Activated naive CD8-positive, alpha-beta T cell treated with anti-CD3 and anti-CD28 coated beads for 36 hours (primary cell): ENCODE results near the gene PNPLA7. TPM values are rescaled to one million over a fixed set of nuclear protein-coding genes. Genes with fewer than 3 reads are reported as not detected.
"Not testable (repeated sequence)": the region's sequence is repeated elsewhere in the genome, so short reads cannot be mapped to it uniquely, and the experiment has no call there.

Experiments
- DNase-seq: peaks from one replicate; pipeline ENCODE4 v3.0.0; 2021
- H3K27ac Mint-ChIP-seq: one replicate; pipeline ENCODE4 v1.8.0; 2022; ENCODE audit warnings: mild to moderate bottlenecking, moderate library complexity, mixed read lengths
- H3K27me3 Mint-ChIP-seq: one replicate; pipeline ENCODE4 v1.8.0; 2022; ENCODE audit warnings: mild to moderate bottlenecking, mixed read lengths
- H3K36me3 Mint-ChIP-seq: one replicate; pipeline ENCODE4 v1.8.0; 2021; ENCODE audit warnings: mild to moderate bottlenecking, mixed read lengths
- H3K4me1 Mint-ChIP-seq: one replicate; pipeline ENCODE4 v1.8.0; 2021; ENCODE audit warnings: mixed read lengths
- H3K4me3 Mint-ChIP-seq: one replicate; pipeline ENCODE4 v1.8.0; 2022; ENCODE audit warnings: mild to moderate bottlenecking, moderate library complexity, mixed read lengths
- H3K9me3 Mint-ChIP-seq: one replicate; pipeline ENCODE4 v1.8.0; 2022; ENCODE audit warnings: mixed read lengths
- total RNA-seq, 2 experiments: library from RNA; stranded (reverse); gene quantifications; one replicate each; pipeline ENCODE4 v1.2.3, GENCODE V29; 2021

PNPLA7 gene
- total RNA-seq, 2 experiments from 2014 or later = 2.5 to 2.9 TPM

DNA sequence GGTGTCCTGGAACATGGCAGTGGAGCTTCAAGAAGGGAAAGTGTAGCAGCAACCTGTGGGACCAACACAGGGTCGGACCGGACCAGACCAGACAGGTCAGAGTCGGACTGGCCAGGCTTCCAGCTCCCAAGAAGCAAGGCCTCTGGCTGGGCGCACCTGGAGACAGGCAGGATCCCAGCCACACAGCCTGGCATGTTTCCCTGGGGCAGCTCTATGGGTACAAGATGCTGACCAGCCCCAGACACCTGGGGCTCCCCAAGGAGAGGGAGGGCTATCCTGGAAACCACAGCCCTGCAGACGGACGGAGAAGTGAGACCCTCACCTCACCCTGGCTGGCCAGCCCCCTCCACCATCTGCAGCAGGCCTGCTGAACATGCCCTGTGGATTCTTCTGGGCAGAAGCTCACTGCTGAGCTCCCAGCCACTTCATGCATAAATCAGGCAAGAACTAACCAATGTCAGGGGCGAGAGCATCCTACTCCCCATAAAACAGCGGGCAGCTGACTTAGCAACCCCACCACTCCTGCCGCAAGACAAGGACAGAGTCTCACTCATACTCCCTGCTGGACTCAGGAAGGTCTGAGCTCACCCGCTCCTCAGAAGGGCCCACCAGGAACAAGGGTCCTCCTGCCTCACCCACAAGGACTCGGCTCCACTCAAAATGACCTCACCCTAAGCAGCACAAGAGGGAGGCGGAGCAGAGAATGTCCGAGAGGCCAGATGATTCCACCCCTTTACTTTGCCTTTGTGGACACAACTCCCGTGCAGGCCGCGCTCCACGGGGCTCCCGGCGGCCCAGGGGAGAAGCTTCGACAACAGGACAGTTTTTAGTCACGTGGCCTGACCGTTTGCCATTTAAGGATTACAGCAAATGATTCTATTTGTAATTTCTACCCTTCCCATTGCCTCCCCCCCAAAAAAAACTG is 31.4 kb upstream of the PNPLA7 start:
- no peak overlapping the region for H3K27ac Mint-ChIP-seq
- peaks cover 10% of the 10 kb centered on the region for H3K36me3 Mint-ChIP-seq
- DNase-seq = no peak
- no peak overlapping the region for H3K4me3 Mint-ChIP-seq
- H3K27me3 Mint-ChIP-seq = no peaks in the 10 kb centered on the region
- H3K4me1 Mint-ChIP-seq = peaks cover 12% of the 10 kb centered on the region
- no peaks in the 10 kb centered on the region for H3K9me3 Mint-ChIP-seq

DNA sequence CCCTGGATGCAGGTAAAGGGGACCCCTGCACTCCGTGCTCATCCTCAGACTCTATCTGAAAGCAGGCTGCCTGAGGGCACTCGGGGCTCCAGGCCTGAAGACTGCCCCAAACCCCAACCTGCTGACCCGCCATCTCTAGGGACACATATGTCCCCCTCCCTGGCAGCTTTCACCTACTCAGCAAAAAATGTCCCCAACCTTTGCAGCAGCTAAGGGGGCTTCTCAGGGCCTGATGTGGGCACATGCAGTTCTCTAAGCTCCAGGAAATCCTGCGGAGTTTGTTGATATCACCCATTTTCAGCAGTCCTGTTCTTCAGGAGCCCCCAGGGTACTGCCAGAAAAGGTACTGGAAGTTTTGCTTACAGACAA is 30.7 kb upstream of the PNPLA7 start:
- Mint-ChIP-seq H3K27me3 (no peaks in the 10 kb centered on the region), H3K36me3 (peaks cover 6% of the 10 kb centered on the region), H3K4me1 (peaks cover 19% of the 10 kb centered on the region), H3K27ac (no peak overlapping the region), H3K9me3 (no peaks in the 10 kb centered on the region), H3K4me3 (no peak overlapping the region)
- no peak for DNase-seq

DNA sequence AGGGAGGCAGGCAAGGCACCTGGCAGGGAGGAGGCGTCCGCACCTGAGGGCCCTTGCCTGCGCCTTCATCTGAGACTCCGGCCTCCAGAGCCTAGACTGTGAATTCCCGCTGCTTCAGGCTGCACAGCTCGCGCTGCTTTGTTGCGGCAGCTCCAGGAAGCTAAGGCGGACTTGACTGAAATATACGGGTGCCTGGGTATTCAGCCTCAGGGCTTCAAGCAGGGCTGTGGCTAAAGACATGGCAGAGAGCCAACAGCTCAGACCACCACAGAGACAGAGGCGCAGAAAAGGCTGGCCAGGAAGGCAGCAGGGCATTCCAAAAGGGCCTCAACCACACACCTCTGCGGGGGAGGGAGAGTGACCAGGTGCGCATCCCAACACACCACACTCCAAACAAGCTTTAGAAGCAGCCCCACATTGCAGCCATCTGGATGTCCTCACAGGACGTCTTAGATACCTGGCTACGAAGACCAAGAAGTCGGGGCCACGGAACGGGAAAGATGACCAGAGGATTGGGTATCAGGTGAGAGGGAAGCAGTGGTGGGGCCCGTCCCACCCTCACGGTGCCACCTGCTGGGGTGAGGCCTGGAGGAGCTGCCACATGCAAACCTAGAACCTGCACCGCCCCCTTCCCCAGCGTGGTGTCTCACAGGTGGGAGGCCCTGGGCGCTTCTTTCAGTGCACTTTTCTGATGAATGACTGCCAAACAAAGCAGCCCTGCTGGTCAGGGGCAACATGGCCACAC is 30.2 kb upstream of the PNPLA7 start:
- peaks cover 12% of the 10 kb centered on the region for H3K36me3 Mint-ChIP-seq
- H3K9me3 Mint-ChIP-seq = no peaks in the 10 kb centered on the region
- peaks cover 24% of the 10 kb centered on the region for H3K4me1 Mint-ChIP-seq
- no peak overlapping the region for H3K27ac Mint-ChIP-seq
- H3K27me3 Mint-ChIP-seq = no peaks in the 10 kb centered on the region
- DNase-seq = no peak
- no peak overlapping the region for H3K4me3 Mint-ChIP-seq

DNA sequence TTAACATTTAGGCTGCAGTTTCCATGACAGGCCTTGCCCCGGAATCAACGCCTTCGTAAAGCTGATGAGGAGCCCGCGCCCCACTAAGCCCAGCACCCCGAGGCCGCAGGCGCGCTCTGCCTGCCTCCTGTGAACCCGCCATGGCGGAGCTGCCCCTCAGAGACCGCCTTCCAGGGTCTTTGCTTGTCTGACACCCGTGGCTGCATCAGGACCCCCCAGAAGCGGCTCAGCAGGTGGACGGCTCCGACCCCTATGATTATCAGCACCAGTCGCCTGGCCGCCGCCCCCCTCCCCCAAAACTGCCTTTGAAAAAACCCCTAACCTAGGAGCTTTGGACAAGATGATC is 29.0 kb upstream of the PNPLA7 start:
- peak overlapping the region; percentile 67 for H3K27ac Mint-ChIP-seq
- H3K27me3 Mint-ChIP-seq = no peaks in the 10 kb centered on the region
- H3K9me3 Mint-ChIP-seq = no peaks in the 10 kb centered on the region
- peaks cover 26% of the 10 kb centered on the region for H3K4me1 Mint-ChIP-seq
- H3K36me3 Mint-ChIP-seq = peaks cover 11% of the 10 kb centered on the region
- no peak for DNase-seq
- H3K4me3 Mint-ChIP-seq = peak overlapping the region; percentile 87

DNA sequence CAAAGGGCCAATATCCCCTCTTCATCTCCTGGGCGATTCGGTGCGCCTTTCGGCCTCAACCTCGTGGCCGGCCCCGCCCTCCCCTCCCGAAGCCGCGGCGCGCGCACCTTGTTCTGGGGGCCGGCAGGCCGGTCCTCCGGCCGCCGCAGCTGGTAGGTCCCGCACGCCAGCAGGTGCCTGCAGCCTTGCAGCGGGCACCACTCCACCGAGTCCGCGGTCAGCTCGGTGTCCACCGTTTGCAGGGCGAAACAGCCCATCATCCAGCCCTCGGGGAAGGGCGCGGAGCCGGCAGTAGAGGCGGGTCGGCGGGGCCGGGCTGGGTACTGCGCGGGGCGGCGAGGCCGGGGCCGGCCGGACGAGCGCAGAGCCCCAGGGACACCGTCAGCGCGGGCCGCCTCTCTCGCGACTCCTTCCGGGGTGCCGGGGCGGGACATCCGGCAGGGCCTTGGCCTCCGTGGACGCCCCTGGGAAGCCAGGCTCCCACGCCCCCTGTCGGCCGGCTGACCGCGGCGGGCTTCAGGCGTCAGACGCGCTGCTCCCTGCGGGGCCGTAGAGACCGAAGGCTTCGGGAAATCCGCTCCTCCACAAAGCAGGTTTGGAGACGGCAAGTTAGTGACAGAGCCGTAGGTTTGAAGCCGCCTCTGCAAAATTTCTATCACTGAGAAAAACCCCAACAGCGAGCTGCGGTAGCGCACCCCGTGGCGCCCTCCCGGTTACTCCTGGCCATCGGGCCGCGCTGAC is 28.5 kb upstream of the PNPLA7 start, which contains the start of gene DPH7:
Gene DPH7, minus strand, starts transcription at position 408 of the 741 bp plus-strand sequence. Its CDS starts 148 bp downstream, at position 260.
- H3K9me3 Mint-ChIP-seq = no peaks in the 10 kb centered on the region
- H3K4me3 Mint-ChIP-seq = peak within 1 kb of the TSS; percentile 87
- DNase-seq = peak; percentile 97
- peaks cover 15% of the 10 kb centered on the region for H3K36me3 Mint-ChIP-seq
- H3K27me3 Mint-ChIP-seq = no peaks in the 10 kb centered on the region
- peak within 1 kb of the TSS; percentile 74 for H3K27ac Mint-ChIP-seq
- H3K4me1 Mint-ChIP-seq = peaks cover 26% of the 10 kb centered on the region

DNA sequence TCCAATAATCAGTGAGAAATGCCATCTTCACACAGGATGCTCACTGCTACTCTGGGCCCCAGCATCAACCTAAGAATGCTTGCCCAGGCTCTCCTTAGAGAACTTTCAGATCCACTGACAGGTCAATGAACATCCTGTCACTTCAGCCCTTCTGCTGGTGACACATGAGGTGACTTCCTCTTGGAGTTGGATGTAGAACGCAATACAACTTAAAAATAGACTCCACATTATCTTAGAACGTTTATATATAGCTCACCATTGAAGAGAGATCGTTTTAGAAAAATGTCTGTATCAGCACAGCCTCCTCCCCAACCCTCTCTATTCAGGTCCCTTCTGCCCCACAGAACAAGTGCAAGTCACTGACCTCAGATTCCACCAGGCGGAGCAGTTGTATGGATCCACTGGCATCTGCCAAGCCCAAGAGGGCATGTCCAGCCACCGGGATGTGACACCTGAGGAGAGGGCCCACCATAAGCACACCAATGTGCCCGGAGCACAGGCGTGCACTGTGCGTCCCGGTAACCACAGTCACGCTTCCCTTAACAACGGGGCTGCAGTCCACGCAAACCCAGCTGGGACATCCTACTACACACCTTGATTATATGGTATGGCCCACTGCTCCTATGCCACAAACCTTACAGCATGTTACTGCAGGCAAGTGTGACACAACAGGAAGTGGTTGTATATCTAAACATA is 25.7 kb upstream of the PNPLA7 start:
- Mint-ChIP-seq H3K27ac (peak overlapping the region; percentile 15), H3K27me3 (no peaks in the 10 kb centered on the region), H3K36me3 (peaks cover 25% of the 10 kb centered on the region), H3K4me3 (peak overlapping the region; percentile 40), H3K9me3 (no peaks in the 10 kb centered on the region), H3K4me1 (peaks cover 26% of the 10 kb centered on the region)
- no peak for DNase-seq

DNA sequence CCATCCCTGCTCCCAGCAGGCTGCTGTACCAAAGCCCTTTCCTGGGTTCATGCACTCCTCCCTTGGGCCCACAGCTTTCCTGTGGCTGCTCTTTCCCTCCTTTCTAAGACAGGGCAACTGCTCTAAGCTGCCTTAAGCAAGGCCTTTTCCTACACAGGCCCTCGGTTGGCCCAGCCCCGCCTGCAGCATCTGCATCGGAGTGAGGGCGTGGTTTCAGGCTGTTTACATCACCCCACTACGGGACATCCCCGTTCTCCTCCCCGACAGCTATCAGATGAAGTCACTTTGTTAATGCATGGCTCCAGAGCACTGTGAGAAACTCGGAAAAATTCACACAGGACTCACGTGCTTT is 25.1 kb upstream of the PNPLA7 start:
- Mint-ChIP-seq H3K9me3 (no peaks in the 10 kb centered on the region), H3K4me3 (no peak overlapping the region), H3K4me1 (peaks cover 26% of the 10 kb centered on the region), H3K27me3 (no peaks in the 10 kb centered on the region), H3K36me3 (peaks cover 30% of the 10 kb centered on the region), H3K27ac (peak overlapping the region; percentile 15)
- DNase-seq = no peak

DNA sequence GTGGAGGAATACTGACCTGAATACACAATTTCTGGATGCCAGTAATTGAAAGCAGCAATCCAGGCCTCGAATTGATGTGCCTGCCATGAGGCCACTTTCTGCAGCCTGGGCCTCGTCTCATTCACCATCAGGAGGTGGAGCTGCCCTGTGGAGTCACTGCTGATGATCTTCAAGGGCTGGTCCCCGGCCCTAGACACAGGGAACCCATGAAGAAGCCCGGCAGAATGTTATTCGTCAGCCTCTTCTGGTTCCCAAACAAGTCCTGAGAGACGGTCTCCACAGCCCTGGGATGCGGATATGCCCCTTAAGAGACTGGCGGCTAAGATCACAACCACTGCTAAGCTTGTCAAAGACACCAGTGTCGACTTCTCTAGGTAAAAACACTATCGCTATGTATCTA is 24.0 kb upstream of the PNPLA7 start:
- H3K4me1 Mint-ChIP-seq = peaks cover 26% of the 10 kb centered on the region
- H3K36me3 Mint-ChIP-seq = peaks cover 34% of the 10 kb centered on the region
- no peaks in the 10 kb centered on the region for H3K9me3 Mint-ChIP-seq
- H3K27ac Mint-ChIP-seq = no peak overlapping the region
- no peak overlapping the region for H3K4me3 Mint-ChIP-seq
- no peaks in the 10 kb centered on the region for H3K27me3 Mint-ChIP-seq
- DNase-seq = no peak

DNA sequence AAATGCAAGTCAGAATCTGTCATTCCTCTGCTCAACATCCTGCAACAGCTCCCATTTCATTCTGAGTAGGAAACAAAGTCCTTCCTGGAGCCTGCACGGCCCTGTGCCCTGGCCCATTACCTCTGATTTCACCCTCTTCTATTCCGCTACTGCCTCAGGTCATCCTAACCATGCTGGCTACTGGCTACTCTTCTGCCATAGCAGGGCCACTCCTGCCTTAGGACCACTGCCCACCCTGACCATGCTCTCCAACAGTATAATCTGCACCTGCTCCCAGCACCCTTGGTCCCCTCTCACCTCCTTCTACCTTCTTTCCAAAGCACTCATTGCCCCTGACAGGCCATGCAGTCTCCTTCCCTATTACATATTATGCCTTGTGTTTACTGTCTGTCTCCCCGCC is 20.4 kb upstream of the PNPLA7 start:
- Mint-ChIP-seq H3K36me3 (peaks cover 26% of the 10 kb centered on the region), H3K27me3 (no peaks in the 10 kb centered on the region), H3K27ac (no peak overlapping the region), H3K4me3 (no peak overlapping the region), H3K4me1 (peaks cover 4% of the 10 kb centered on the region), H3K9me3 (no peaks in the 10 kb centered on the region)
- no peak for DNase-seq

DNA sequence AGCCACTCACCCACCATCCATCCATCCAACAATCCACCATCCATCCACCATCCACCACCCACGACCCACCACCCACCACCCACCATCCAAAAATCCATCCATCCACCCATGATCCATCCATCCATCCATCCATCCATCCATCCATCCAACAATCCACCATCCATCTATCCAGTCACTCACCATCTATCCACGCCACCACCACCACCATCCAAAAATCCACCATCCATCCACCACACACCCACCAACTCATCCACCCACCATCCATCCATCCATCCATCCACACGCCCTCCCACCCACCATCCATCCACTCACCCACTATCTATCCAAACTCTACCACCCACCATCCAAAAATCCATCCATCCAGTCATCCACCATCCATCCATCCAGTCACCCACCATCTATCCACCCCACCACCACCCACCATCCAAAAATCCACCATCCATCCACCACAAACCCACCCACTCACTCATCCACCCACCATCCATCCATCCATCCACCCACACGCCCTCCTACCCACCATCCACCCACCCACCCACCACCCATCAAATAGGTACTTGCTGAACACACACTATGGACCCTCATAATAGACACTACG is 19.5 kb upstream of the PNPLA7 start:
- H3K27ac Mint-ChIP-seq = peak overlapping the region; percentile 39
- peaks cover 23% of the 10 kb centered on the region for H3K36me3 Mint-ChIP-seq
- no peaks in the 10 kb centered on the region for H3K9me3 Mint-ChIP-seq
- no peak overlapping the region for H3K4me3 Mint-ChIP-seq
- H3K27me3 Mint-ChIP-seq = no peaks in the 10 kb centered on the region
- DNase-seq = no peak
- H3K4me1 Mint-ChIP-seq = no peaks in the 10 kb centered on the region

DNA sequence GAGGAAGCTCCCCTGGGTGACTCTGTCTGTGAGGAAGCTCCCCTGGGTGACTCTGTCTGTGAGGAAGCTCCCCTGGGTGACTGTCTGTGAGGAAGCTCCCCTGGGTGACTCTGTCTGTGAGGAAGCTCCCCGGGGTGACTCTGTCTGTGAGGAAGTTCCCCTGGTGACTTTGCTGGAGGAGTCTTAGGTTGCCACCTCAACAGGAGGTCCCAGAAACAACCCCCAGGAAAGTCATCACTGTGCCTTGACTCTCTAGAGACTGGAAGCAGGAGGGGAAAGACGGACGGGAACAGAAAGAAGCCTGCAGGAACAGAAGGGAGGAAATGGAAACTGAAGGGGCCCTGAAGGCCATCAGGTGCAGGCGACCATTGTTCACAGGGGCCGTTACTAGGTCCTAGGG is 18.2 kb upstream of the PNPLA7 start:
- DNase-seq, H3K27me3 Mint-ChIP-seq, H3K4me1 Mint-ChIP-seq, H3K4me3 Mint-ChIP-seq, H3K9me3 Mint-ChIP-seq: not testable (repeated sequence)
- Mint-ChIP-seq H3K36me3 (peaks cover 26% of the 10 kb centered on the region), H3K27ac (peak overlapping the region; percentile 46)

DNA sequence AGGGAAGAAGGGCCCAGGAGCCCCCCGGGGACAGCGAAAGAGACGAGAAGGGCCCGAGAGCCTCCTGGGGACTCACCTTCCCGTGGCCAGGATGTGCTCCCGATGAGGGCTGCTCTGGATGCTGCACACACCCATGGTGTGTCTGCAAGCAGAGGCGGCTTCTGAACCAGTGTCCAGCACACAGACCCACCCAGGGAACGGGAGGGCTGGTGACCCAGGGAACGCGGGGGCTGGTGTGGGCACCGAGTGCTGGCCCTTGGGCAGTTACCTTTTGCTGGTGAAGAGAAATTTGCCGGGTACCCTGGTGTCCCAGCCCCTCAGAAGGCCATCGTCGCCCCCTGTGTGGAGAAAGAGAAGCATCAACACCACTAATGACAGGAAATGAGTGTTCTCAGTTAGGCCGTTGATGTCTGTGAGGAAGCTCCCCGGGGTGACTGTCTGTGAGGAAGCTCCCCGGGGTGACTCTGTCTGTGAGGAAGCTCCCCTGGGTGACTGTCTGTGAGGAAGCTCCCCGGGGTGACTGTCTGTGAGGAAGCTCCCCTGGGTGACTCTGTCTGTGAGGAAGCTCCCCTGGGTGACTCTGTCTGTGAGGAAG is 14.7 kb upstream of the PNPLA7 start:
- H3K27ac Mint-ChIP-seq = no peak overlapping the region

DNA sequence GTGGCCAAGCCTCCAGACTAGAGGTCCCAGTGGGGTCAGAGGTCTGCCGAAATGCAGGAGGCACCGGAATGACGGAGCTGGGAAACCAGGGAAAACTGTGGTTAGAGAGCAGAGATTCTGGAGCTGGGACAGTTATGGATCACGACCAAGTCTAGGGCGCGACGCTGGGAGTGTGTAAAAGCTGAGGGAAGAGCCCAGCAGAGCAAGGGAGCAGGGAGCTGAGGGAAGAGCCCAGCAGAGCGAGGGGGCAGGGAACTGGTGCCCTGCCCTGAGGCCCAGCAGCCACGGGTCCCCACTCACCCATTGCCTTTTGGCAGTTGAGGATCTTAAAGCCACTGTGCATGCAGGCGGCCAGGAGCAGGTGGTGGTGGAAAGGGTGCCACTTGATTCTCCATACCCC is 13.9 kb upstream of the PNPLA7 start:
- H3K9me3 Mint-ChIP-seq = no peaks in the 10 kb centered on the region
- no peak overlapping the region for H3K4me3 Mint-ChIP-seq
- no peak overlapping the region for H3K27ac Mint-ChIP-seq
- DNase-seq = no peak
- H3K36me3 Mint-ChIP-seq = peaks cover 23% of the 10 kb centered on the region
- H3K4me1 Mint-ChIP-seq = no peaks in the 10 kb centered on the region
- H3K27me3 Mint-ChIP-seq = no peaks in the 10 kb centered on the region

More for the DNA sequence above, 14.7 kb upstream of the PNPLA7 start:
- H3K4me3 Mint-ChIP-seq = no peak overlapping the region
- no peak for DNase-seq
- H3K27me3 Mint-ChIP-seq = no peaks in the 10 kb centered on the region
- peaks cover 20% of the 10 kb centered on the region for H3K36me3 Mint-ChIP-seq
- H3K4me1 Mint-ChIP-seq = no peaks in the 10 kb centered on the region
- H3K9me3 Mint-ChIP-seq = no peaks in the 10 kb centered on the region

DNA sequence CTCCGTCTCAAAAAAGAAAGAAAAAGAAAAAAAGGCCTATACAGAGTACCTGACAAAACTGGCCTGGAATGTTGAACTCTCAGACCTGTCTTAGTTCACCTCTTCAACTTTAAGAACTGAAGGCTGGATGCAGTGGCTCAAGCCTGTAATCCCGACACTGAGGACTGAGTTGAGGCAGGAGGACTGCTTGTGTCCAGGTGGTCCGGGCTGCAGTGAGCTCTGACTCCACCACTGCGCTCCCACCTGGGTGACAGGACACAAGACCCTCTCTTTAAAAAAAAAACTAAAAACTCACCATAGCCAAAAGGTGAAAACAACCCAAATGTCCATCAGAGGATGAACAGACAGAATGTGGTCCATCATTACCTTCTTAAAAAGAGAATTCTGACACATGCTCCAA is 7.9 kb upstream of the PNPLA7 start:
- peaks cover 19% of the 10 kb centered on the region for H3K36me3 Mint-ChIP-seq
- DNase-seq = no peak
- no peaks in the 10 kb centered on the region for H3K9me3 Mint-ChIP-seq
- H3K4me1 Mint-ChIP-seq = peaks cover 3% of the 10 kb centered on the region
- no peaks in the 10 kb centered on the region for H3K27me3 Mint-ChIP-seq
- no peak overlapping the region for H3K4me3 Mint-ChIP-seq
- H3K27ac Mint-ChIP-seq = no peak overlapping the region
